NT2/D1 (cell line): ENCODE measurements around the gene FBLN2.

Experiments
- SUZ12 ChIP-seq: IDR thresholded peaks from 2 replicates; pipeline ENCODE4 v1.6.1; 2011; ENCODE audit not compliant: insufficient read length, insufficient read depth; ENCODE audit errors: extremely low read depth
- ZNF274 ChIP-seq: IDR thresholded peaks from 2 replicates; pipeline ENCODE4 v1.6.1; 2011; ENCODE audit warnings: mild to moderate bottlenecking, low read depth, low read length

GRCh38 chr3:13618836-13619235 is 69.9 kb downstream of the FBLN2 start:
- TF ChIP-seq ZNF274 (no peak), SUZ12 (no peak)
